SKM-1 (cell line): ENCODE measurements around the gene VPS37C.

Experiments
- DNase-seq: peaks from one replicate; lab custom pipeline; 2025; ENCODE audit not compliant: unreplicated experiment; lab: John Stamatoyannopoulos, UW

The VPS37C gene

DNA sequence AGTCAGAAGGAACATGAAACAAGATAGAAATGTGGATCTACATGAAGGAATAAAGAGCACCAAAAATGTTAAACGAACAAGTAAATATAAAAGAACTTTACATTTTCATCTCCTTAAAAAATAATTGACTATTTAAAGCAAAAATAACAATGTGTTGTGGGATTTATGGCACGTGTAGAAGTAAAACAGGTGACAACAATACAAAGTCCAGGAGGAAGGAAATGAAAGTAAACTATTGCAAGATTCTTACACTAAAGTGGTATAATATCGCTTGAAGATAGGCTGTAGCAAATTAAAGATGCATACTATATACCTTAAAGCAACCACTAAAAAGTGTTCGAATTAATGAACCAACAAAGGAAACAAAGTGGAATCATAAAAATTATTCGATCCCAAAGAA, 5.5 kb downstream of the VPS37C start:
- DNase-seq = no peak

DNA sequence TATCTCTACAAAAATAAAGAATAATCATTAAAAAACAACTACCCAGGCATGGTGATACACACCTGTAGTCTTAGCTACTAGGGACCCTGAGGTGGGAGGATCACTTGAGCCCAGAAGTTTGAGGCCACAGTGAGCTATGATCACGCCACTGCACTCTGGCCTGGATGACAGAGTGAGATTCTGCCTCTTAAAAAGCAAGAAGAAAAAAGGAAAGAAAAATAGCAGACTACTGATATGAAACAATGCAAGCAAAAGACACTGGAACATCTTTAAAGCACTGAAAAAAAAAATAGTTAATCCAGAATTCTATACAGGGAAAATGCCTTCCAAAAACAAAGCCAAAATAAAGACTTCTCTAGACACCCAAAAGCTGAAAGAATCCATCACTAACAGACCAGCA, 5.9 kb downstream of the VPS37C start:
- no peak for DNase-seq

DNA sequence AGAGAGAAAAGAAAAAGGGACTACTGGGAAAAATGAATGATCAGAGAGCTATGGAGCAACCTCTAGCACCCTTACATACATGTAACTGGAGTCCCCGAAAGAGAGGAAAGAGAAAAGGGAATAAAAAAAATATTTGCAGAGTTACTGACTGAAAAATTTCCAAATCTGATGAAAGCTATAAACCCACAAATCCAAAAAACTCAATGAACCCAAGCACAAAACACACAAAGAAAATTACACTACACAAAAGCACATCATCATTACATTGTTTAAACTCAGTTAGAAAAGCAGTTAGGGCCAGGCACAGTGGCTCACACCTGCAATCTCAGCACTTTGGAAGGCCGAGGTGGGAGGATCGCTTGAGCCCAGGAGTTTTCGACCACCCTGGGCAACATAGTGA, 6.7 kb downstream of the VPS37C start:
- DNase-seq = no peak

DNA sequence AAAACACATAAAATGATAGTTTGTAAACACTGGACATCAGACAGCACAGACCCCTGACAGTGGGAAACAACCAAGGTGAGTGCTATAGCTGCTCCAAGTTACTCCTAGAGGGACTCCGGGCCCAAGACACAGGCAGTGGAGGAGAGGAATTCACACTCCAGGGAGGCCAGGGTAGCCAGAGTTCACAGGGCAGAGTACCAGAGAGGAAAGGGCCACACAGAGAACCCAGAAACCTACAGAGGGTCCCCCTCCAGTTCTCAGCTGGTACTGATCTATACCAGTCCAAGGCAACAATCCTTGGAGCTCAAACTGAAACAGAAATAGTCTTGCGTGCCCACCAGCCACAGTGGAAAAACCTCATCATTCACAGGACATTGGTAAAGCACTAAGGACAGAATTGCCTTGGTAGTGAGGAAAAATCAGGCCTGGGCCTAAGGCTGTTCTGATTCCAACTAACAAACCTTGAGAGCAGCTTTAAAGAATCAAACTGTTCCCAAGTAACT, 7.6 kb downstream of the VPS37C start:
- no peak for DNase-seq

DNA sequence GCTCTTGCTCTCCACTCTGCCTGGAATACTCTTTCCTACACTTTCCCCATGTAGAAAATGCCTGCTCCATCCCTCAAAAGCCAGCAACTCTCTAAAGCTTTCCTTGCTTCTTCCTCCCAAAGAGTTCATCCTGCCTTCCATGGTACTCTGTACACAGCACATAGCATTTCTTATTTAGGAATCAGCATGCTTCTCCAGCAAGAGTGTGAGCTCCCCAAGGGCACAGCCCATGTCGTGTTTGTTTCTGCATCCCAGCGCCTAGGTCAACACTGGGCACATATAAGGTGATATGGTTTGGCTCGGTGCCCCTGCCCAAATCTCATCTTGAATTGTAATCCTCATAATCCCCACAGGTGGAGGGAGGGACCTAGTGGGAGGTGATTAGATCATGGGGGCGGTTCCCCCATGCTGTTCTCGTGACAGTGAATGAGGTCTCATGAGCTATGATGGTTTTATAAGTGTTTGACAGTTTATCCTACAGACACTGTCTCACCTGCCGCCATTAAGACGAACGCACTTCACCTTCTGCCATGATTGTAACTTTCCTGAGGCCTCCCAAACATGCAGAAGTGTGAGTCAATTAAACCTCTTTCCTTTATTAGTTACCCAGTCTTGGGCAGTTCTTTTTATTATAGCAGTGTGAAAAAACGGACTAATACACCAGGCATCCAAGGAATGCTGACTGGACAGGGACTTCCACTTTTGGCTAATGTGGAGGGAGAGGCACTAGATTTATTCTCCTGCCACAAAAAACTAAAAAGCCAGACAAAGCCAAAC, 8.2 kb downstream of the VPS37C start:
- no peak for DNase-seq

DNA sequence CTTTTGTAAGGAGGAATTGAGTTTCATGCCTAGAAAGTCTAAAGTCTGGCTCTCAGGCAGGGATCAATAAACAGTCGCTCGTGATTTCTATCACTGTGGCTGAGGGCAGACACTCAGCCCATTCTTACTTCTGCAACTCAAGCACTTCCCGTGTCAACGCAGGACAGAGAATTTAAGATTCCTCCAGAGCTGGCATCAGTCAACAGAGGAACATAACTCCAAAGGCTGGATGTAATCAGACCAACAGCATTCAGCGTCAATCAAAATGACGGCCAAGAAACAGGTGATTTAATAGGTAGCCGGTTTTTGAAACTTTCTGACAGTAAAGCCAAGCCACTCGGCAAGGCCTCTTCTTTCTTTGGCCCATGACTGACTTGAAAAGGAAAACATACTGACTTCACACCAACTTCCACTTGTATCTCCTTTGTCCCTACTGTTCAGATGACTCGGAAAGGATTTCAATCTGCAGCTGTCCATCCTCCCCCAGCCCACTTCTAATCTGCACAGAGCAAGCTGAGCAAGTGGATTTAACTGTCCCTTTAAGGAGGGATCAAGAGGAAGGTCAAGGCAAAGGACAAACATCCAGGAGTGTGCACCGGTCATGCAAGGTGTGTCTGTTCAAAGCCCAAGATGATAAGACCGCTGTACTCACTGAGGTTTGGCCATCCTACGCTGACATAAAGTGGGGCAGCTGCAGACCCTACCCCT, 9.5 kb downstream of the VPS37C start:
- DNase-seq = no peak

DNA sequence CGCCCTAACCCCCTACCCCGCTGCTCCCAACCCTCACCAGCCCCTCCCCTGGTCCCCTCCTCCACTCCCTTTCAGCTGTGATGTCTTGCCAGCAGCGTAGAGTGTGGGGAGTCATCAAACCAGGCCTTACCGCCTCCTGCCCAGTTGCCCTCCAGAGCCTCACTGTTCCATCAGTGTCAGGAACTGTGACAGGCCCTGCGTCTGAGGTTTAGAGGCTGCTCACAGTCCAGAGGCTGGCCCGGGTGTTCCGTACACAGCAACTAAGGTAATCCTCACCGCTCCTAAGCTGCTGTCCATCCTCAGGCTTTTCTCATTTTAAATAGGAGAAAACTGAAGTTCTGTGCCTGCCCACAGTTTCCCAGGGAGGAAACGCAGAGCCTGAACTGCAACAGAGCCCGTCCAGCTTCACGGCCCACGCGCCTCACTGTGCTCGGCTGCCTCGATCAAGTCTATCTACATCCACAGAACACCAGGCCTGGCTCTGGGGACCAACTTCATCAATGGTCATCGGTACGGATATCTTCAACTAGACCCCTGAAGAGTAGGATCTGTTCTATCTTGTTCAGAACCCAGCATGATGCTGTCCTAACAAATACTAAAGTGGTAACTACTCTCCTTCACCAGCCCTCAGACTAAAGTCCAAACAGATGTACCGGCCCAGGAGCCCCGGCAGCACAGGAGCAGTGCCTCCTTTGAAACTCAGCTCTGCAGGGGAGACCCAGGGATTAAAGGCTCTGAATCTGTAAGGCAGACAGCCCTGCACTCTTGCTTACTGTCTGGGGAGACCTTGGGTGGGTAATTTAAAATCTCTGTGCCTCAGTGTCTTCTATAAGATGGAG, 10.3 kb downstream of the VPS37C start:
- DNase-seq = no peak

DNA sequence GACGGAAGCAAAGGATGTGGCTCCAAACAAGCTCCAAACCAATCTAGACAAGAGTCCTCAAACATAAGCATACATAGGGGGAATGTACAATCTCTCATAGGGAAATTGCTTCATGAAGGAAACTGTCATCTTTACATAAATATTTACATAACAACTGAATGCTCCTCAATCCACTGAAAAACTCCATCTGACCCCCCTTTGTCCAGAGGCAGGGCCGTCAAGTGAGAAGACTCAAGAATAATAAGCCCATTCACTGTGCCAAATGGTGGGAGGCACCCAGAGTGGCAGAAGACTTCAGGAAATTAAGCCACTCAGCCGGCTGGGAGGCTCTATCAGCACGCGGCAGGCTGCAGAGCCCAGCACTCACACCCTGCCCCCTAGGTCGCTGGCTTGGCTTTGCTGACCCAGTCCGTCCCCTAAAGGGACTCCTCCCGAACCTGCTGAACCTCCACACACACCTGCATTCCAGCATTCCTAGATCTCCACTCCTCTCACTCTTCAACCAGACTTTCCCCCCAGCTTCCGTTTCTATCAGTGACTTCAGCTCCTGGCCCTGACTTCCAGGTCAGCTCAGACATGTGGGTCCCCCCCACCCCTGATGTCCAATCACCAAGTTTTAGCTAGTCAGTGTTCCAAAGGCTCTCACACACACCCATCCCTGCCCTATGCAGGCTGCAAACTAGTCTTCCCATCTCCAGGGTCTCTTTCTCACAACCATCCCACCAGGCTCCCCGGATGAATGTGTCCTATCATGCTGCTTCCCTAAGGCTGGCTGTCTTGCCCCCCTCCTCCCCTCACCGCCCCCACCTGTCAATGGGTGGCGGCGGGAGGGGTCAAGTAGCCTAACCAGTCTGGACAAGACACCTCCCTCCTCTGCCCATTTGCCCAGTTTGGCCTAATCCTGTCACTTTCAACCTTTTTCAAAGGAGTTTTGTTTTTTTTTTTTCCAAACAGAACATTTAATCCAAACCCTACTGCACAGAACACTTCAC, 11.3 kb downstream of the VPS37C start:
- DNase-seq = no peak

DNA sequence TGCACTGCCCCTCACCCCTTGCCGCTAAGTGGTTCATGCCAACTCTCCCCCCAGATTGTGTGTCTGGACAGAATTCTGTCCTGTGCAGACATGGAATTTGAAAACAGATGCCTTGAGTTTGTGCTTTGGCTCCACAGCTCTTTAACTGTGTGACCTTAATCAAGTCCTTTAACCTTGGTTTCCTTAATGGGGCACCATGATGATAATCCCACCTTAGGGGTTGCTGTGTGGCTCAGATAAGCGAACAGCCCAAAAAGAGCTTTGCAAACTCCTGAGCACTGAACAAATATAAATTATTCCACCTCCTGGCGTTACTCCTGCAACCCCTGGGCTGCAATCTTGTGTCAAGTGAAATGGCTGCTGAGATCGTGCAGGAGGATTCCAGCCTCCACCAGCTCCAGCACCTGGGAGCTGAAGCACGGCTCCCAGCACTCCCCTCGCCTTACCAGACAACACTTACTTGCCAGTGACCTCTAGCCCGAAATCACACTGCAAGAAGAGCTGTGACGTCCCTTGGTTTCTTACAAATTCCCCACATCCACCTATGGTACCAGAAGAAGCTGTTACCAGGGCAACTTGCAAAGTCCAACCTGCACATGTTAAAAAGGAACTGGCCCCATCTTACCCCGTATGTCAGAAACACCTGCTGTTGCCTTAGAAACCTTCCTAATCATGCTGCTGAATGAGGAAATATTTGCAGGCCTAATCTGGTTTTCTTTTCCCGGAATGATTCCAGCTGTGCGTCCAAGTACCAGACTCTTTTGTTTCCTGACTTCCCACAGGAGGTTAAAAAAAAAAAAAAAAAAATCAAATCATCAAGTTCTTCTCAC, 13.2 kb downstream of the VPS37C start:
- DNase-seq = no peak

DNA sequence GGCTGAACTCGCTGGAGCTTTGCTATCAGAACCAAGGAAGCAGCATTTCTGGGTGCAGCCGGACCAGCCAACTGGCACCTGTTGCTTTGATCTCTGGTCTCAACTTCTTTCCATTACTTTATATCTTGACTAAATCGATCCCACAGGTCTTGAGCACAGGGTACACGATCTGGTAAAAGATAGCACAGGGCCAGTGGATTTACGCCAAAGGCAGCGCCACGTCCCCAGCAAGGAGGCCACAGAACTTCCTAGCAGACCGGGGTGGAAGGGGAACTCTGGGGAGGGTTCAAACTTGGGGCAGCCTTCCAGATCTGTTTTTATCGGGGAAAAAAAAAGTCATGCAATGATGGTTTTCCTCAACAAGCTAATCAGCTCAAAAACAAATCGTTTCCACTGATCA, 14.0 kb downstream of the VPS37C start:
- no peak for DNase-seq

DNA sequence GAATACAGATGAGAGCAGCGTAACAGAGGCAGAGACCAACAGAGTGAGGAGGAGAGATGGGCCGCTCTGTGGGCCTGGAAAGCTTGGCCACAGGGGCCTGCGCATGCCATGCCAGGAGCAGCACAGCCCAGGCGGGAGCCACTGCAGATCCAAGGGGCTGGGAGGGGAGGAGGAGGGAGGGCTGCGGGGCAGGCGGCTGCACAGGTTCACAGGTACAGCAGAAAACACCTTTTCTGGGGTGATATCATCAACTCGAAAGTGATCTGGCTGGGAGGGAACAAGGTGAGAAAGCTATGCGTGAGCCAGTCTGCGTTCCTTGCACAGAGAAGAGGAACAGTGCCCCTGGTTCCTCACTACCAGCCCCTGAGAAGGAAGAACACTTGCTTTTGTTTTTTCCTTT, 14.8 kb downstream of the VPS37C start:
- no peak for DNase-seq

DNA sequence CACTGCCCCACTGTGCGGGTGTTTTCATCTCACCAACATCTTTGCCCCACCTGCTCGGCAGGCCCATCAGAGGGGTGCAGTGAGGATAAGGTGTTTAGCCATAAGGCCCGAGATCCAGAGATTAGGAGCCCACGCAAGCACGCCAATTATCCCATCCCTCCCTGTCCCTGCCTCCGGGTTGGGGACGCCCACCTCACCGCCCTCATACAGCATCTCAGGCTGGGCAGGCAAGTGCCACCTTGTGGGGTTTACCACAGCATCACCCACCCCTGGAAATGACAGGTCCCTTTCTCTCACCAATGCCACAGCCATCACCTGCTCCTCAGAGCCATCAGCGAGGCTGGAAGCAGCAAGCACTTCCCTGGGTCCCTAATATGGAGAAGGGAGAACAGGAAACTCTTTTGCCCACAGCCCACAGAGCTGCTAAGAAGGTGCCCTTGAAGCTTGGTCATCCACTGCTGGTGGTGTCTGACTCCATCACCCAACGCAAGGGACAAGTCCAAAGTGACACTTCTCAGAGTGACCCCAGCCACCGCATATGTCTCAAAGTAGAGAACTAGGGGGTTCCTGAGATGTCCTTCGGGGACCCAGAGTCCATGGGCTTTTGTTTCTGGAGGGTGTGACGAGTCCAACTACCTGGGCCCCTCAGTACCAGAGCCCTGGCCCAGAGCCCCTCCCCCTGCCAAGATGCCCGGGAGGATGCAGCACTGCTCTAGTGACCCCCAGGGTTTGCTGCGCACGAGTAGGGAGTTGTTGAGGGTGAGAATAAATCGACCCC, 15.8 kb downstream of the VPS37C start:
- no peak for DNase-seq

DNA sequence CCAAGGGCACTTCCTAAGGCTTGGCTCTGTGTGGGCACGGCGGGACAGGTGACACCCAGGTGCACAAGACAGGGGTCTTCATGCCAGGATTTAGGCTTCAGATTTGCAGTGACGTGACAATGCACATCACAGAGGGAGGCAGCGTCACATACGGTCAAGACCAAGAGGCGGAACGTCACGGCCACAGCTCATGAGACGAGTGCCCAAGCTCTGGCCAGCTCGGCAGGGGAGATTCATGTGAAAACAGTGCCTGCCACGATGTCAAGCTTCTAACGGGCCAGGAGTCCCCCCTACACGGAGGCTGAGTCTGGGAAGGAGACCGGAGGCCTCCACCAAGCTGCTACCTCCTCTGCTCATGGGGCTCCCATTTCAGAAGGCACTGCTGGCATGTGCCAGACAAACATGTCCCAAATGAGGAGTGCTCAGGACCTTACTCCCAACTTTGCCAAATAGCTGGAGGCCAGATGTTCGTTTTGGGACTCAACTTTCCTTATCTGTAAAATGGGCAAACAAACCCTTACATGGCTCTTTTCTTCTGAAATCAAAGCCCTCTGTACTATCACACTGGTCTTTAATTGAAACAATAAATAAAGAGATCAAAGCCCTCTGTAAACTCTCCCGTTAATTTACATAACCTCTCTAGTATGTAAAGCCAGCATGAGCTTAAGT, 16.6 kb downstream of the VPS37C start:
- no peak for DNase-seq

DNA sequence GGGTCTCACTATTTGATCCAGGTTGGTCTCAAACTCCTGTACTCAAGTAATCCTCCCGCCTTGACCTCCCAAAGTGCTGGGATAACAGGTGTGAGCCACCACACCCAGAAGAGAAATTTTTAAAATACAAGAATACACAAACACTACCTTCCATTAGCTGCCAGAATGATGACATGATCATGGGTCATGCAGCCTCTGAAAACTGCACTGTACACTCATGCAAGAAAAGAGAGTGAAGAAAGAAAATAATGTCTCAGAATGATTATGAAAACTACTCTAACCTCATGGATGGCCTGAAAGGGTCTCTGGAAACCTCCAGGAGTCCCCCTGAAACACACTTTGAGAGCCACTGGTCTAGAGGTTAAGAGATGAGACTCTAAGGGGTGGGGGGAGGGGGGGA, 18.8 kb downstream of the VPS37C start:
- no peak for DNase-seq

DNA sequence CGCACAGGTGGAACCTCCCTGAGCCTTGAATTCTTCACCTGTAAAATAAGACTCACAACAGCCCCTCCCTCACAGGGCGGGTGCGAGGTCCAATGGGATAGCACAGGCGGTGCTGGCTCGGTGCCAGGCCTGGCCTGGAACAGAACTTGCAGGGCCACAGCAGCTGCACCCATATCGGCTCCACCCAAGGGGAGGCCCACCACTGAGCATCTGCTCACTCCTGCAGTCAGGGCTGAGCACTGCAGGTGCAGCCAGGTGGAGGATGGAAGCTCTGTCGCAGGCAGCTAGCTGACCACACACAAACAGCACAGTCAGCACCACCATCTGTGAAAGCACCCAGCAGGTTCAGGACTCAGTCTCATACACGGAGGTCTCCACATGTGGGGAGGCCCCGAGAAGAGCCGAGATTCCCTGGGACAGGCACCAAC, 19.6 kb downstream of the VPS37C start:
- no peak for DNase-seq

DNA sequence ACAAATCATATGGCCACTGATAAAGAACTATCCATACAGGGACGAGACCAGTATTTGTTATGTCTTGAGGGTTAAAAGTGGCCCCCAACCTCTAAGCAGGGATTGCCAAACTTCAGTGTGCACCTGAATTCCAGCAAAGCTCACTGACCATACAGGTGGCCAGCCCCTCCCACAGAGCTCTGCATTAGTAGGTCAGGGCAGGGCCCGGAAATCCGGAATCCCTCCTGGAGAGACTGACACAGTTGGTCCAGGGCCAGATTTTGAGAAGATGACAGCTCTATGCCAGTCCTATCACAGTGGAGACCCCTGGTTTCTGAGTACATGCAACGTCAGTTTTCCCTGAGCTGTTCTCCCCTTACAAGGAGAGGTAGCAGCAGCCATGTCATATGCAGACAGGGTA, 20.8 kb downstream of the VPS37C start:
- no peak for DNase-seq

DNA sequence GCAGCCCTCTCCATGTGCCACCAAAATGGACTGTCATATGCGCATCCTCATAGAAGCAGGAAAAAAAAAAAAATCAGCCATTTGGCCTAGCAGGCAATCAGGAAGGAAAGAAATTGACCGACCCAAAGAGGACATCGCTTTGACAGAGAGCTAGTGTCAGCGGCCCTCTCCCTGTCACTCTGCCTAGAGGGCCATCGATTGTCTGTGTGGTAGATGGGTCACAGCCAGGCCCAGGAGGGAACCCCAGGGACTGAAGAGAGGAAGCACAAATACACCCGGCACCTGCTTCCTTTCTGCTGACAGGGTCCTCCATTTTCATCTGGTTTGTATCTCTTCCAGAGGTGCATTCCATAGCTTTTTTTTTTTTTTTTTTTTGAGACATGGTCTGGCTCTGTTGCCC, 21.8 kb downstream of the VPS37C start:
- DNase-seq = no peak

DNA sequence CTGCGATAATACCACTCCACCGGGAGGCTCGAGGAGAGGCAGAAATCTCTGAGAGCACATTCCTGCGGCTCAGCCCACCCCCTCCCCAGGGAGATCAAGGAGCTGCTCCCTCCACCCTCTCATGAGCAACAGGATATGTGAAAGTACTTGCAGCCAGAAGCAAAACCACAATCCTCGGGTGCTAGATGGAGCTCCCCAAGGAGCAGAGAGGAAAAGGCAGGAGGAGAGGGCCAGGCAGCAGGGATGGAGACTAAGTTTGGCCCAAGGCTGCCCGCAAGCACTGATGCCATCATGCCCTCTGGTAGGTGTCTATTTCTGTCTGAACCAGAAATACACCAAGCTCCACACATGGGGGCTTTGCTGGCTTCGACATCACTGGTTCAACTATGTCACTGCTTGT, 22.3 kb downstream of the VPS37C start:
- no peak for DNase-seq
